IMR-90 (cell line): ENCODE measurements around the gene ZBTB46. TPM values are rescaled to one million over a fixed set of nuclear protein-coding genes. Genes with fewer than 3 reads are reported as not detected.

Experiments
- ATAC-seq: fragments of 200-7000 bp; cut with Tn5 transposase; 2 replicates; pipeline ENCODE4 v1.9.1; 2020; ENCODE audit warnings: low read depth, mild to moderate bottlenecking, moderate library complexity
- BruUV-seq: library from RNA; stranded (reverse); fragments of 400-500 nt; replicated peaks from 2 replicates; lab custom pipeline; 2021; lab: Mats Ljungman, UMichigan
- CTCF ChIA-PET: fragments of 300-600 bp; formaldehyde crosslinking; extraction: SDS; loops from one replicate; lab custom pipeline; 2021; ENCODE audit warnings: antibody characterized with exemption; lab: Yijun Ruan, JAX
- POLR2A ChIA-PET: fragments of 300-600 bp; sonication (Branson Sonifier 250); formaldehyde crosslinking; loops from one replicate; lab custom pipeline; 2022; ENCODE audit warnings: antibody characterized with exemption; ENCODE audit not compliant: unreplicated experiment; lab: Charles Lee
- DNase-seq: peaks from one replicate; pipeline ENCODE4 v3.0.0; 2013
- H2AFZ ChIP-seq: replicated peaks from 2 replicates; pipeline ENCODE3; 2013; ENCODE audit warnings: low read length, mild to moderate bottlenecking; ENCODE audit not compliant: poor library complexity
- H2AK5ac ChIP-seq: 2 replicates; pipeline ENCODE4 v1.6.1; 2013; ENCODE audit warnings: low read depth, low read length, inconsistent platforms
- H2AK9ac ChIP-seq: replicated peaks from 2 replicates; pipeline ENCODE3; 2013; ENCODE audit warnings: mild to moderate bottlenecking, low read depth, low read length, moderate library complexity; ENCODE audit not compliant: poor library complexity
- H2BK120ac ChIP-seq: 2 replicates; pipeline ENCODE4 v1.6.1; 2013; ENCODE audit warnings: low read depth, low read length, inconsistent platforms
- H2BK15ac ChIP-seq: 3 replicates; pipeline ENCODE4 v1.6.1; 2013; ENCODE audit warnings: low read depth, low read length, inconsistent platforms
- H2BK20ac ChIP-seq: 2 replicates; pipeline ENCODE4 v1.6.1; 2013; ENCODE audit warnings: low read depth, mild to moderate bottlenecking, inconsistent platforms, low read length, moderate library complexity
- H2BK5ac ChIP-seq: 2 replicates; pipeline ENCODE4 v1.6.1; 2013; ENCODE audit warnings: mild to moderate bottlenecking, low read depth, low read length, inconsistent platforms; ENCODE audit not compliant: poor library complexity, severe bottlenecking
- H3K14ac ChIP-seq: replicated peaks from 2 replicates; pipeline ENCODE4 v1.6.1; 2013; ENCODE audit warnings: low read depth, low read length, inconsistent platforms
- H3K18ac ChIP-seq: 2 replicates; pipeline ENCODE4 v1.6.1; 2013; ENCODE audit warnings: low read depth, low read length, control low read depth
- H3K23ac ChIP-seq: 2 replicates; pipeline ENCODE4 v1.6.1; 2013; ENCODE audit warnings: low read depth, low read length, inconsistent platforms
- H3K27ac ChIP-seq: 2 replicates; pipeline ENCODE4 v1.5.1; 2013; ENCODE audit warnings: mild to moderate bottlenecking, control low read depth, low read length; ENCODE audit not compliant: insufficient read depth
- H3K27me3 ChIP-seq: 2 replicates; pipeline ENCODE4 v1.6.1; 2013; ENCODE audit warnings: low read length; ENCODE audit not compliant: control insufficient read depth, insufficient read depth
- H3K36me3 ChIP-seq: 2 replicates; pipeline ENCODE4 v1.6.1; 2013; ENCODE audit warnings: low read length, mixed read lengths; ENCODE audit not compliant: control insufficient read depth, insufficient read depth
- H3K4ac ChIP-seq: 2 replicates; pipeline ENCODE4 v1.6.1; 2013; ENCODE audit warnings: low read depth, low read length, inconsistent platforms
- H3K4me1 ChIP-seq: 2 replicates; pipeline ENCODE4 v1.6.1; 2013; ENCODE audit warnings: low read length, mixed read lengths; ENCODE audit not compliant: control insufficient read depth, insufficient read depth
- H3K4me2 ChIP-seq: 2 replicates; pipeline ENCODE4 v1.6.1; 2013; ENCODE audit warnings: low read depth, mild to moderate bottlenecking, control low read depth, low read length, moderate library complexity
- H3K4me3 ChIP-seq: 2 replicates; pipeline ENCODE4 v1.5.1; 2013; ENCODE audit warnings: low read depth, mild to moderate bottlenecking, control low read depth, low read length, moderate library complexity; ENCODE audit not compliant: insufficient read depth
- H3K56ac ChIP-seq: 2 replicates; pipeline ENCODE4 v1.6.1; 2013; ENCODE audit warnings: low read length, inconsistent platforms; ENCODE audit not compliant: insufficient read depth; ENCODE audit errors: extremely low read depth
- H3K79me1 ChIP-seq, 2 experiments: 2 replicates each; pipeline ENCODE4 v1.6.1; 2013; ENCODE audit warnings: low read length in 2 of 2, inconsistent platforms in 1 of 2, low read depth in 1 of 2
- H3K9ac ChIP-seq: 2 replicates; pipeline ENCODE4 v1.6.1; 2013; ENCODE audit warnings: low read depth, low read length, control low read depth
- H3K9me1 ChIP-seq: 2 replicates; pipeline ENCODE4 v1.6.1; 2013; ENCODE audit warnings: low read length, inconsistent platforms; ENCODE audit not compliant: insufficient read depth
- H3K9me3 ChIP-seq: 2 replicates; pipeline ENCODE4 v1.6.1; 2013; ENCODE audit warnings: low read length; ENCODE audit not compliant: control insufficient read depth, insufficient read depth
- H4K20me1 ChIP-seq: 2 replicates; pipeline ENCODE4 v1.6.1; 2013; ENCODE audit warnings: low read length, inconsistent platforms; ENCODE audit not compliant: insufficient read depth
- H4K5ac ChIP-seq: 2 replicates; pipeline ENCODE4 v1.6.1; 2013; ENCODE audit warnings: mild to moderate bottlenecking, low read depth, low read length, control low read depth
- H4K8ac ChIP-seq, 2 experiments: 2 replicates each; pipeline ENCODE4 v1.6.1; 2013; ENCODE audit warnings: low read depth in 2 of 2, low read length in 2 of 2, control low read depth in 1 of 2, inconsistent platforms in 1 of 2
- H4K91ac ChIP-seq: 2 replicates; pipeline ENCODE4 v1.6.1; 2013; ENCODE audit warnings: low read depth, low read length, inconsistent platforms; ENCODE audit not compliant: insufficient read depth
- CHD1 ChIP-seq: IDR thresholded peaks from 2 replicates; pipeline ENCODE4 v1.6.1; 2012; ENCODE audit warnings: low read depth, low read length, improper control_type of control experiment
- MAFK ChIP-seq: IDR thresholded peaks from 2 replicates; pipeline ENCODE4 v1.6.1; 2012; ENCODE audit warnings: low read depth, low read length, improper control_type of control experiment
- MXI1 ChIP-seq: IDR thresholded peaks from 2 replicates; pipeline ENCODE4 v1.6.1; 2012; ENCODE audit warnings: low read depth, mild to moderate bottlenecking, low read length, moderate library complexity, borderline replicate concordance
- RFX5 ChIP-seq: IDR thresholded peaks from 2 replicates; pipeline ENCODE4 v1.8.0; 2012; ENCODE audit warnings: low read depth, mild to moderate bottlenecking, low read length, moderate library complexity
- SMC3 ChIP-seq: fragments of 150-350 bp; IDR thresholded peaks from 2 replicates; pipeline ENCODE4 v1.6.1; 2016; ENCODE audit warnings: low read depth, mild to moderate bottlenecking, antibody characterized with exemption, low read length, moderate library complexity
- WGBS, 2 experiments: methylation state at CpG; one replicate each; pipeline versions ENCODE4 v1.1.5 to v1.1.7; 2013; ENCODE audit warnings: missing lambda C conversion rate in 2 of 2; ENCODE audit not compliant: insufficient read length in 1 of 2; ENCODE audit errors: extremely low coverage in 2 of 2; 5-methylcytosine and 5-hydroxymethylcytosine counted together
- dilution Hi-C: fragments of 300-500 bp; cut with HindIII; formaldehyde crosslinking; loops from one replicate; pipeline ENCODE4 v1.14.3; 2018; ENCODE audit warnings: low sequenced_read_pairs; ENCODE audit not compliant: unreplicated experiment
- in situ Hi-C: fragments of 300-500 bp; cut with MboI; formaldehyde crosslinking; loops from 3 replicates; pipeline ENCODE4 v1.14.3; 2019; ENCODE audit warnings: low sequenced_read_pairs, inconsistent platforms, mixed read lengths
- intact Hi-C: fragments of 100-400 bp; cut with micrococcal nuclease; formaldehyde crosslinking; loops from 2 replicates; pipeline ENCODE4 v1.10.0; 2022
- polyA plus RNA-seq, 3 experiments: library from polyadenylated mRNA; depleted of rRNA; stranded (reverse); fragments of >200 nt; gene quantifications; 2 replicates each; pipeline ENCODE4 v1.2.3, GENCODE V29; 2012; ENCODE audit warnings: low replicate concordance in 1 of 3
- total RNA-seq: library from RNA; depleted of rRNA; stranded (reverse); fragments of >200 nt; gene quantifications from 2 replicates; pipeline ENCODE4 v1.2.3, GENCODE V29; 2012

The ZBTB46 gene
- total and polyA plus RNA-seq, 2 of the 4 experiments (the other 2 are of a cell fraction) = 4.2 to 14.9 TPM

DNA sequence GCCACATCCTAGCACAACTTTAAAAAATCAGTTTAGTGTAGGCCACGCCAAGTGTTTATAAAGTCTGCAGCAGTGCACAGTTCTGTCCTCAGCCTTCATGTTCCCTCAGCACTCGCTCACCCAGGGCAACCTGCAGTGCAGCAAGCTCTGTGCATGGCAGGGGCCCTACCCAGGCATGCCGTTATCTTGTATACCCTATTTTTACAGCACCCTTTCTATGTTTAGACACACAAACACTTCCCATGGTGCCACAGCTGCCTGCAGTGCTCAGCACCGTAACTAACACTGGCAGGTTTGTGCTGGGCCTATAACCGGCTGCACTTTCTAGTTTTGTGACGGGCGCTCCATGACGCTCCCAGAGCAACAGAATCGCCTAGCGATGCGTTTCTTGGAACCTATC lies 43.8 kb downstream of the ZBTB46 start:
- H2AK5ac ChIP-seq = no peak overlapping the region
- no peak overlapping the region for H2AK9ac ChIP-seq
- no TSS peak for BruUV-seq
- no peak overlapping the region for H3K23ac ChIP-seq
- intact Hi-C loops = no loop called here
- in situ Hi-C loops = no loop called here
- H4K5ac ChIP-seq = no peak overlapping the region
- H2AFZ ChIP-seq = no peak overlapping the region
- H2BK15ac ChIP-seq = no peak overlapping the region
- no peaks in the 10 kb centered on the region for H3K9me3 ChIP-seq
- H3K14ac ChIP-seq = no peak overlapping the region
- H3K36me3 ChIP-seq = peaks cover 18% of the 10 kb centered on the region
- TF ChIP-seq CHD1 = no peak
- no peak for TF ChIP-seq SMC3
- TF ChIP-seq MAFK = no peak
- no peak for TF ChIP-seq RFX5
- no peak for TF ChIP-seq MXI1
- H2BK120ac ChIP-seq = no peak overlapping the region
- dilution Hi-C loops = no loop called here
- H3K4me2 ChIP-seq = no peak overlapping the region
- H3K9ac ChIP-seq = no peak overlapping the region
- H4K20me1 ChIP-seq = peaks cover 7% of the 10 kb centered on the region
- H2BK5ac ChIP-seq = no peak overlapping the region
- no peak overlapping the region for H4K91ac ChIP-seq
- POLR2A ChIA-PET = no interaction called here
- H3K4ac ChIP-seq = no peak overlapping the region
- ATAC-seq (no peak), DNase-seq (no peak)
- H3K27ac ChIP-seq = no peak overlapping the region
- H3K4me3 ChIP-seq = no peak overlapping the region
- H2BK20ac ChIP-seq = no peak overlapping the region
- H3K18ac ChIP-seq = no peak overlapping the region
- no peaks in the 10 kb centered on the region for H3K9me1 ChIP-seq
- H3K27me3 ChIP-seq = no peaks in the 10 kb centered on the region
- 89% methylated on average over 9 of the region's 11 CpGs; no CpG with 5 or more reads in 1 of the 2 experiments for WGBS, 2 experiments
- H3K56ac ChIP-seq = no peak overlapping the region
- no peak overlapping the region for H4K8ac ChIP-seq
- H3K79me1 ChIP-seq = peaks cover 6 to 43% of the 10 kb centered on the region in 2 experiments
- no peaks in the 10 kb centered on the region; the same call in 1 of the 2 replicates for H3K4me1 ChIP-seq
- CTCF ChIA-PET = interaction anchor here (1.0 kb wide), 1 partner anchor 71 kb away, joined by 3 read pairs; no protein-coding TSS in a partner anchor
